A549 (cell line): ENCODE measurements around the gene TP73.

ENCODE experiments used
- MAFK ChIP-seq: fragments of 450-650 bp; IDR thresholded peaks from 2 replicates; pipeline ENCODE4 v1.6.1; 2014; ENCODE audit not compliant: partially characterized antibody
- TF ChIP-seq, protein P1 (sequence below): fragments of >200 bp; sonication (Bioruptor Twin); formaldehyde crosslinking; IDR thresholded peaks from 3 replicates; pipeline ENCODE4 v1.5.1; 2016
- TF ChIP-seq, protein P2 (sequence below): IDR thresholded peaks from 2 replicates; pipeline ENCODE4 v1.6.1; 2012

DNA sequence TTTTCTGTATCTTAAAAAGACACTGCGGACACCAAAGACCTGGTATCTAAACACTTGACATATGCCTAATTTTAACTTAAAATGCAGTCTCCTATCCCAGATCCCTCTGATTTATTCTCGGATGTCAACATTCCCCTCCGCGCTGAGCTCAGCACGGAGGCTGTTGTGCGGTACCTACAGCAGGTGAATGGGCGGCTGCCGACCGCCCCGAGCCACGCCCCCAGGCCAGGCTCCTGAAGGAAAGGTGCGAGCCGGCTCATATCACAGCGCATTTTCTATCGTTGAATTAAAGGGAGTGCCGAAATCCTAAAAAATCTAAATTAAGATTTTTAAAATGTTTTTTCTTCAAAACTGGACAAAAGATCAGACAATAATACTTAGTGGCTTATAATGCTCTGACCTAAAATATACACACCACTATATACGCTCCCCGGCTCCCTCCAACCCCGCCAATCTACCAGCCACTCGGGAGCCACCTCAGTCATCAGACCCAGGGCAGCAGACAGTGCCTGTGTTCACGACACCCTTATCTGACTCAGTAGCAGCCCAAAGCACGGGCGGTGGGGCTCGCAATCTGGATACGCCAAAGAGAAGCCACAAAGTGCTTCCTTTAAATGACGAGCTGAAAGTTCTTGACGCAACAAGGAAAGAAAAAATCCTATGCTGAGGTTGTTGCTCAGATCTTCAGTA, 6.5 kb upstream of the TP73 start:
- TF ChIP-seq, protein P1, sequence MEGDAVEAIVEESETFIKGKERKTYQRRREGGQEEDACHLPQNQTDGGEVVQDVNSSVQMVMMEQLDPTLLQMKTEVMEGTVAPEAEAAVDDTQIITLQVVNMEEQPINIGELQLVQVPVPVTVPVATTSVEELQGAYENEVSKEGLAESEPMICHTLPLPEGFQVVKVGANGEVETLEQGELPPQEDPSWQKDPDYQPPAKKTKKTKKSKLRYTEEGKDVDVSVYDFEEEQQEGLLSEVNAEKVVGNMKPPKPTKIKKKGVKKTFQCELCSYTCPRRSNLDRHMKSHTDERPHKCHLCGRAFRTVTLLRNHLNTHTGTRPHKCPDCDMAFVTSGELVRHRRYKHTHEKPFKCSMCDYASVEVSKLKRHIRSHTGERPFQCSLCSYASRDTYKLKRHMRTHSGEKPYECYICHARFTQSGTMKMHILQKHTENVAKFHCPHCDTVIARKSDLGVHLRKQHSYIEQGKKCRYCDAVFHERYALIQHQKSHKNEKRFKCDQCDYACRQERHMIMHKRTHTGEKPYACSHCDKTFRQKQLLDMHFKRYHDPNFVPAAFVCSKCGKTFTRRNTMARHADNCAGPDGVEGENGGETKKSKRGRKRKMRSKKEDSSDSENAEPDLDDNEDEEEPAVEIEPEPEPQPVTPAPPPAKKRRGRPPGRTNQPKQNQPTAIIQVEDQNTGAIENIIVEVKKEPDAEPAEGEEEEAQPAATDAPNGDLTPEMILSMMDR, result no peak
- TF ChIP-seq, protein P2, sequence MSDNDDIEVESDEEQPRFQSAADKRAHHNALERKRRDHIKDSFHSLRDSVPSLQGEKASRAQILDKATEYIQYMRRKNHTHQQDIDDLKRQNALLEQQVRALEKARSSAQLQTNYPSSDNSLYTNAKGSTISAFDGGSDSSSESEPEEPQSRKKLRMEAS, result no peak
- no peak for TF ChIP-seq MAFK
